IPS-18a (cell line): ENCODE measurements around the gene PYGO2.
"Not testable (repeated sequence)": the region's sequence is repeated elsewhere in the genome, so short reads cannot be mapped to it uniquely, and the experiment has no call there.

Experiments used
- H3K27ac ChIP-seq: one replicate; pipeline ENCODE4 v1.5.1; 2013; ENCODE audit warnings: low read length
- H3K27me3 ChIP-seq: one replicate; pipeline ENCODE4 v1.6.1; 2013; ENCODE audit warnings: mild to moderate bottlenecking, low read length; ENCODE audit not compliant: control insufficient read depth, insufficient read depth
- H3K36me3 ChIP-seq: one replicate; pipeline ENCODE4 v1.6.1; 2013; ENCODE audit warnings: low read depth, low read length; ENCODE audit not compliant: control insufficient read depth
- H3K4me1 ChIP-seq: one replicate; pipeline ENCODE4 v1.6.1; 2013; ENCODE audit warnings: low read depth, low read length; ENCODE audit not compliant: control insufficient read depth
- H3K4me3 ChIP-seq: one replicate; pipeline ENCODE4 v1.5.1; 2013; ENCODE audit warnings: low read length
- H3K9ac ChIP-seq: one replicate; pipeline ENCODE4 v1.6.1; 2013; ENCODE audit warnings: mild to moderate bottlenecking, low read length, moderate library complexity
- H3K9me3 ChIP-seq: one replicate; pipeline ENCODE4 v1.6.1; 2013; ENCODE audit warnings: low read depth, low read length; ENCODE audit not compliant: control insufficient read depth

The PYGO2 gene

GRCh38 chr1:154908129-154908528 is 53.5 kb downstream of the PYGO2 start:
- H3K36me3 ChIP-seq, H3K27me3 ChIP-seq, H3K4me1 ChIP-seq: not testable (repeated sequence)

More at GRCh38 chr1:154908129-154908528, 53.5 kb downstream of the PYGO2 start:
- not testable (repeated sequence) for H3K27ac ChIP-seq, H3K9ac ChIP-seq, H3K4me3 ChIP-seq, H3K9me3 ChIP-seq
